PFSK-1 (cell line): ENCODE results near the gene CITED2.

Experiments used
- SIN3A ChIP-seq: IDR thresholded peaks from 2 replicates; pipeline ENCODE4 v1.6.1; 2012; ENCODE audit warnings: mild to moderate bottlenecking, low read length, moderate library complexity, borderline replicate concordance; ENCODE audit not compliant: insufficient read depth
- TAF1 ChIP-seq: IDR thresholded peaks from 2 replicates; pipeline ENCODE4 v1.6.1; 2012; ENCODE audit warnings: low read length, control low read depth, borderline replicate concordance; ENCODE audit not compliant: insufficient read depth

DNA sequence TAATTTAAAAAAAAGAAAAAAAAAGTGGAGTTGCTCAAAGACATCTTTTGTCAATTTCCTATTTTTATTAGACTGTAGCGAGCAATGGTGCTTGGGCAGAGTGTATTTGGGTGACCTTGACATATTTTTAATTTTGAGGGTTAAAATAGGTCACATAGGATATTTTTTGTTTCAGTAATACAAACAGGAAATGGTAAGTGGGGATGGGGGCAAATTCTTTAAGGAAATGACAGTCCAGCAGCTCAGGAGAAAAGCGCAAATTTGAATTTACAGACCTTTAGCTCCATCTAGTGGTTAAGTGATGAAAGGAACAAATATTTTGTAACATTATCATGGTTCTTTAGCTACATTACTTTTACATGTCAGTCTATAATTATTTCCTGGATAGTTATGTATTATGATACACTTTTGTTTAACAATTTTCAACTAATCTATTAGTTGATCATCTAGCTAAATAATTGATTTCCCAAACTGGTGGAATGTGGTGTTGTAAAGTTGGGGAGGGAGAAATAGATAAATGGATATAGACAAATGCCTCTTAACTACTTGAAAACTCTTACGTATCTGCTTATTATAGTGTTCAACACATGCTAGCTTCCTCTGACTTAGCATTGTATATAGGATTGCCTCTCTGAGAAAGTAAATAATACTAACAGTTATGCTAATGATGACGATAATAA is 10.0 kb downstream of the CITED2 start:
- TF ChIP-seq SIN3A (no peak), TAF1 (no peak)
